Brain microvascular endothelial cell (primary cell): ENCODE data around the gene LCE3B.
"Not testable (repeated sequence)": the region's sequence is repeated elsewhere in the genome, so short reads cannot be mapped to it uniquely, and the experiment has no call there.

ENCODE experiments used
- DNase-seq: peaks from one replicate; pipeline ENCODE4 v3.0.0-alpha.2; 2020
- H3K27ac ChIP-seq: fragments of 250-450 bp; sonication (Bioruptor Pico); 2 replicates; pipeline ENCODE4 v1.5.1; 2020; ENCODE audit warnings: mild to moderate bottlenecking, moderate library complexity
- H3K27me3 ChIP-seq: fragments of 250-450 bp; sonication (Bioruptor Pico); replicated peaks from 2 replicates; pipeline ENCODE4 v1.5.1; 2020; ENCODE audit warnings: mild to moderate bottlenecking
- H3K36me3 ChIP-seq: fragments of 250-450 bp; sonication (Bioruptor Pico); replicated peaks from 2 replicates; pipeline ENCODE4 v1.5.1; 2020; ENCODE audit warnings: mild to moderate bottlenecking
- H3K4me3 ChIP-seq: 2 replicates; pipeline ENCODE4 v1.5.1; 2011; ENCODE audit warnings: low read depth, mild to moderate bottlenecking, control low read depth, low read length, moderate library complexity
- in situ Hi-C: cut with HindIII; loops from 2 replicates; pipeline ENCODE4 v1.10.0; 2017; ENCODE audit warnings: low sequenced_read_pairs, low pct_ligation_motif_present
- TF ChIP-seq, protein P1 (sequence below): IDR thresholded peaks from 2 replicates; pipeline ENCODE4 v1.5.1; 2011; ENCODE audit warnings: low read depth, mild to moderate bottlenecking, moderate library complexity, low read length, control low read depth, inconsistent platforms; ENCODE audit errors: missing control alignments

The LCE3B gene, protein sequence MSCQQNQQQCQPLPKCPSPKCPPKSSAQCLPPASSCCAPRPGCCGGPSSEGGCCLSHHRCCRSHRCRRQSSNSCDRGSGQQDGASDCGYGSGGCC

DNA sequence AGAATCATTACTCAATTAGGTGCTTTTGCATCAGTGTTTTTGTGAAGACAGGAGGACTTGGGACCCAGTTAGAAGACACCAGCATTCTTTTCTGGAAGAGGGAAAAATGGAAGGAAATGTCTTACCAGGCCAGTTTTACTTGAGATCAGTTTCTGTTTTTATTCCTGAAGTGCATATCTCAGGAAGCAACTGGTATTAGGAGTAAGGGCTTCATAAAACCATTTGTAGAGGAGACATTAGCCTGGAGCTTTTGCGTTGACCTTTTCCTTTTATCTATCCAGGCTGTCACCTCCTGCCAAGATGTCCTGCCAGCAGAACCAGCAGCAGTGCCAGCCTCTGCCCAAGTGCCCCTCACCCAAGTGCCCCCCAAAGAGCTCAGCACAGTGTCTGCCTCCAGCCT is at the start of gene LCE3B:
TSS of gene LCE3B (plus strand) at position 301 of the 400 bp plus-strand sequence. CDS start at position 301, 0 bp downstream.
- Histone ChIP-seq H3K36me3 (no peaks in the 10 kb centered on the region), H3K27me3 (no peaks in the 10 kb centered on the region), H3K4me3 (no peak within 1 kb of the TSS), H3K27ac (no peak within 1 kb of the TSS)
- in situ Hi-C loops, result no loop called here
- DNase-seq, result no peak
- TF ChIP-seq, protein P1, sequence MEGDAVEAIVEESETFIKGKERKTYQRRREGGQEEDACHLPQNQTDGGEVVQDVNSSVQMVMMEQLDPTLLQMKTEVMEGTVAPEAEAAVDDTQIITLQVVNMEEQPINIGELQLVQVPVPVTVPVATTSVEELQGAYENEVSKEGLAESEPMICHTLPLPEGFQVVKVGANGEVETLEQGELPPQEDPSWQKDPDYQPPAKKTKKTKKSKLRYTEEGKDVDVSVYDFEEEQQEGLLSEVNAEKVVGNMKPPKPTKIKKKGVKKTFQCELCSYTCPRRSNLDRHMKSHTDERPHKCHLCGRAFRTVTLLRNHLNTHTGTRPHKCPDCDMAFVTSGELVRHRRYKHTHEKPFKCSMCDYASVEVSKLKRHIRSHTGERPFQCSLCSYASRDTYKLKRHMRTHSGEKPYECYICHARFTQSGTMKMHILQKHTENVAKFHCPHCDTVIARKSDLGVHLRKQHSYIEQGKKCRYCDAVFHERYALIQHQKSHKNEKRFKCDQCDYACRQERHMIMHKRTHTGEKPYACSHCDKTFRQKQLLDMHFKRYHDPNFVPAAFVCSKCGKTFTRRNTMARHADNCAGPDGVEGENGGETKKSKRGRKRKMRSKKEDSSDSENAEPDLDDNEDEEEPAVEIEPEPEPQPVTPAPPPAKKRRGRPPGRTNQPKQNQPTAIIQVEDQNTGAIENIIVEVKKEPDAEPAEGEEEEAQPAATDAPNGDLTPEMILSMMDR, result no peak

- TF ChIP-seq, protein P1, result no peak
- Histone ChIP-seq H3K27ac (no peak overlapping the region), H3K36me3 (no peaks in the 10 kb centered on the region), H3K4me3 (no peak overlapping the region), H3K27me3 (no peaks in the 10 kb centered on the region)
- DNase-seq, result no peak
- in situ Hi-C loops, result no loop called here
Measured at GRCh38 chr1:152565115-152565514, 48.5 kb upstream of the LCE3B start.

DNA sequence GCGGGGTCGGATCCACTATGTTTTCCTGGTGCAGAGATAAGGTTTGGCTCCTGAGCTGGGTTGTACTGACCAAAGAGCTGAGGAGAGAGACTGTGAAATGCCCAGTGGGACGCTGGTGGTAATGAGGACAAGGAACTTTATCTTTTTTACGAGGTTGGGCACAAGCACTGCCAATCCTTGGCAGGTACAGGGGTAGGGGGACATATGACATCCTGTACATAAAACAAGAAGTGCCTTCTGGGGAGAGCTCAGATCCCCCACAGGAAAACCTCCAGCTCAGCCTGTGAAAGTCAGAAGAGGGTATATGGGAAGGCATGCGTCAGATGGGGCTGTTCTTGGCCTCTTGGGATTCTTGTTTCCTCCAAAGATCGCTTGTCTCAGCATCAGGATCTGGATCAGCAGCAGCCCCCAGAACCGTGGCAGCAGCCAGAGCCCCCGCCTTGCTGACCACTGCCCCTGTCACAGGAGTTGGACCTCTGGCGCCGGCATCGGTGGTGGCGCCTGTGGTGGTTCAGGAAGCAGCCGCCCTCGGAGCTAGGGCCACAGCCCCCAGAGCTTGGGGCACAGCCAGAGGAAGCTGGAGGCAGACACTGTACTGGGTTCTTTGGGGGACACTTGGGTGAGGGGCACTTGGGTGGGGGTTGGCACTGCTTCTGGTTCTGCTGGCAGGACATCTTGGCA is 47.9 kb upstream of the LCE3B start:
- H3K27ac ChIP-seq, result no peak overlapping the region
- in situ Hi-C loops, result no loop called here
- no peak for DNase-seq
- no peaks in the 10 kb centered on the region for H3K27me3 ChIP-seq
- no peaks in the 10 kb centered on the region for H3K36me3 ChIP-seq
- H3K4me3 ChIP-seq, result no peak overlapping the region
- TF ChIP-seq, protein P1, result no peak

DNA sequence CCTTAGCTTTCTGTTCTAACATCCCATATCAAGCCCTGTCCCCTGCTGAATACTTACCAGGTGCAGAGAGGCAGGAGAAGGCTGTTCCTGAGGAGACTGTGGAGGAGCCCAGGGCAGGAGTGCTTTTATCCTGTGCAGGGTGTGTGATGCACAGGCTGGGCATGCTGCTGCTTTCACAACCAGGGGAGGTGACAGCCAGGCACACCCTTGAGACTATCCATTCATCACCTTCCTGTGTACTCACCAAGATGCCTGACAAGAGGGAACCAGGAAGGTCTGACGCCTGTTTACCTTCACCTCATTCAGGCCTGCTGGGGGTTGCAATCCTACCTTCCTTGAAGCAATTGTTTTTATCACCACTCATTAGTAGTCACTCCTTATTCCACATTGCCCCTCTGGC is 46.9 kb upstream of the LCE3B start, which contains the start of gene LCE3E:
TSS of gene LCE3E (minus strand) at position 100 of the 400 bp plus-strand sequence. CDS start 572 bp downstream, outside the sequence.
- no peak within 1 kb of the TSS for H3K4me3 ChIP-seq
- H3K27ac ChIP-seq, result no peak within 1 kb of the TSS
- in situ Hi-C loops, result no loop called here
- no peaks in the 10 kb centered on the region for H3K36me3 ChIP-seq
- no peaks in the 10 kb centered on the region for H3K27me3 ChIP-seq
- DNase-seq, result no peak
- TF ChIP-seq, protein P1, result no peak

- no peak for DNase-seq
- Histone ChIP-seq H3K36me3 (no peaks in the 10 kb centered on the region), H3K4me3 (no peak overlapping the region), H3K27me3 (no peaks in the 10 kb centered on the region), H3K27ac (no peak overlapping the region)
- in situ Hi-C loops, result no loop called here
- TF ChIP-seq, protein P1, result no peak
Measured at GRCh38 chr1:152577168-152577567, 36.4 kb upstream of the LCE3B start.

- in situ Hi-C loops, H3K27ac ChIP-seq, H3K4me3 ChIP-seq, H3K27me3 ChIP-seq, H3K36me3 ChIP-seq, DNase-seq: not testable (repeated sequence)
Measured at GRCh38 chr1:152579526-152579925, 34.1 kb upstream of the LCE3B start.
